NCI-H82 (cell line): ENCODE results near the gene PDE1A.
"Not testable (repeated sequence)": the region's sequence is repeated elsewhere in the genome, so short reads cannot be mapped to it uniquely, and the experiment has no call there.

Experiments used
- DNase-seq: peaks from one replicate; lab custom pipeline; 2025; lab: John Stamatoyannopoulos, UW

The PDE1A gene

DNA sequence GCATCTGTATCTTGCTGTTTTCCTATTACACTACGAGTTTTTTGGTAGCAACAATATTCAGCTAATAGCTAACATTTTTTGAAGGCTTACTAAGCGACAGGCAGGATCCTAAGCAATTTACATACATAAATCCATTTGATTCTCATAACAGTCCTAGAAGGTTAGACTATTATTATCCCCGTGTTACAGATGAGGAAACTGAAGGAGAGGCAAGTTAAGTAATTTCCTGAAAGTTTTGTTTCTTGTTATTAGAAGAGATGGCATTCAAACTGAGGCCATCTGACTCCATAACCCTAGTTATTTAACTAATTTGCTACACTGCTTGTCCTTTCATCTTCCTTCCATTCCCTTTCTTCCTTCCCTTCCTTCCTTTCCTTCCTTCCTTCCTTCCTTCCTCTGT is 68.2 kb downstream of the PDE1A start:
- DNase-seq = no peak

DNA sequence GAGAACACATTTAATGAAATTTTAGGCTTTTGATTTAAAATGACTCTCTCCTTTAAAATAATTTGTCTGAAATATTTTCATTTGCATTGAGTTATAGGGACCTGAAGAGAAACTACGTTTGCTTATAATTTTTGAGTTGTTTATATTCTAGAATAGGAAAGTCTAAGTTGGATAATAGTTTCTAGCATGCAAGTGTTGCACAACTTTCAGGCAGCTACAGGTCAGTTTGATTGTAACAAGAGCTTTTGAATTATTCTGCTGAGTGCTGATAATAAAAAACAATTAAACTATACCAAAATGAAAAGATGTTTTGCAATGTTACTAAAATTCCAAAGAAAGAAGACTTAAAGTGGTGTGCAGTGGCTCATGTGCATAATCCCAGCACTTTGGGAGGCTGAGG is 71.0 kb downstream of the PDE1A start:
- no peak for DNase-seq

DNA sequence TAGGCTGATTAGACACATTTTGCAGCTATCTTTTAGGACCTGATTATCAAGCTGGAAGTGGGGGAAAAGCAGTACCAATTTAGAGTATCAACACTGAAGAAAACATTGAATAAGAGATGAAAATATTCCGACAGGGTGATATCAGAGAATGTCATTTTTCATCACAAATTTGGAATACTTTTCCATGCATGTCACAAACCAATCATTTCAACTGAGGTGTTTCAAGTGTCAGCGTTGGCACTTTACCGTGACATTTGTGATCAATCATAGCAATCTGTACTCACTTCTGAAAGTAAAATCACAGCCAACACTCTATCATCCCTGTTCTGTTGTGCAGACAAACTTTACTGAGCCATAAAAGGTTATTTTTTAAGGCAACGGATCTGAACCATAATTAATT is 75.4 kb downstream of the PDE1A start:
- no peak for DNase-seq

- DNase-seq = no peak
These were observed 77.6 kb downstream of the PDE1A start for GRCh38 chr2:182349268-182349667.

GRCh38 chr2:182345384-182345783 is 81.5 kb downstream of the PDE1A start:
- no peak for DNase-seq

DNA sequence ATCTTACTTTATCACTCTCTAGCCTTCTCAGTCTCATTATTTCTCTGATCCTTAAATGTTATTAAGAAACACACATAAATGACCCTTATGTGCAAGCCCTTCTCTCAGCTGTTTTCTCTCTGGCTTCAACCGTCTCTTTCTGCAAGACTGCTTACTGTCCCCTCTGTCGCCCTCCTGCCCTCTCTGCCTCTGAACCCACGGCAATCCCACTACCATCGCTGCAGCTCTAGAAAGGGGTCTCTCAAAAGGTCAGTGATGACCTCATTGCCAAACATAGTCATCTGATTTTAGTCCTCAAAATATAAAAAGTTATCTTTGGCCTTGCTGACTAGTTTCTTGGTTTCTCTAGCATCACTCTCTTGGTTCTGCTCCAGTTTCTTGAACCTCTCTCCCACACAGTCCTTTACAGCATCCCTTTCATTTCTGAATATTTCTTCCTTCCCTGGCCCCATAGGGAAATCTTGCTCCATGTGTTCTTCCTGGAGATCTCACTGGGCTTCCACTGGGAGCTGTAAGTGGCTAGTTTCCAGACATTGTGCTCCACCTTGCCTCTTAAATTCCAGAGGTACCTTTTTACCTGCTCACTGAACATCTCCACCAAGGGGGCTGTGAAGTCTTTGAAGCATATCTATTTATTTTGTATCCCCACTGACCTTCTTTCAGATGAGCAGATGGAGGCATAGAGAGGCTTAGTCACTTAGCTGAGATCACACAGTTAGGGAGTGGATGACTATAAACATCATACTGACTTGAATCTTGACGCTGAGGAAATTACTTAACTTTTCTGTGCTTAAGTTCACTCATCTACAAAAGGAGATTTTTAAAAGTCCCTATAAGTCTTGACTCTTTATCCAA is 96.2 kb downstream of the PDE1A start:
- peak; percentile 9 for DNase-seq

- DNase-seq = no peak
These were observed 102.2 kb downstream of the PDE1A start for GRCh38 chr2:182324665-182325064.

- DNase-seq = no peak
These were observed 105.7 kb downstream of the PDE1A start for GRCh38 chr2:182321096-182321495.

DNA sequence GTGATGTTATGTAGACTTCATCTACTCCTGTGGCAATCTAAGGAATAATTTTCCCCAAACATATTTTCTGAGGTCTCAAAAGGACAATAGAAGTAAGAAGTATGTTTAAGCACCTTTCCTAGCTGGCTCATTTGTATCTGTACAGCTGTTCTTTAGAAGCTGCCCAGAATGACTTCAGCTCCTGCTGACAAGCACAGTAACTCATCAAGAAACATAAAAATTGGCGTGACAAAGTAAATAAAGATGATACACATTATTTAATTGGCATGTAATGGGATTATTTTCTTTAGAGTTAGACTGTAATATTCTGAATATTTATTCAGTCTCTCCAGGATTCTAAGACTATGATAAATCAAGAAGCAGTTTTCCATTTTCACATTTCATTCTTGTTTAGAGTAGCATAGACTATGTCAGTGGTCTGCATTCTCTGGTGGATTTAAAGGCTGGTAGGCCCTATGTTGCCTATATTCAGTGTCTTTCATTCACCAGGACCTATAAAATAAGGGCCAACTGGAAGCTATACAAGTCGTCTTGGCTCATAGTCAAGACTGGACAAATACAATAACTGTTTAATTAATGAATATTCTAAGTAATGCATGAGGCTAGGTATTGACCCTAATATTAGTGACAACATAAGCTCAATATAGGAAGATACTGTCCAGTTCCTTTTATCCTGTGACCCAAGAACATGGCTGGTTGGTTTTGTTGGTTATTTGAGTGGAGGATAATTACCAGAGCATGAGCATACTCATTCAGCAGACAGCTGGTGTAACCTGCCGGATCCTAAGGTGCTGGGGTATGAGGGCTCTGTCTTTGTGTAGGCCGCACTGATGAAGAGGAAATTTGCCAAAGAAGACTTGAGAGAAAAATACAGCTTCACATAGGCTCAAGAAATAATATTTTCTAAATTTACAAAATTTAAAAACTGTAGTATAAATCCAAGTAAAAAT is 107.0 kb downstream of the PDE1A start:
- no peak for DNase-seq

DNA sequence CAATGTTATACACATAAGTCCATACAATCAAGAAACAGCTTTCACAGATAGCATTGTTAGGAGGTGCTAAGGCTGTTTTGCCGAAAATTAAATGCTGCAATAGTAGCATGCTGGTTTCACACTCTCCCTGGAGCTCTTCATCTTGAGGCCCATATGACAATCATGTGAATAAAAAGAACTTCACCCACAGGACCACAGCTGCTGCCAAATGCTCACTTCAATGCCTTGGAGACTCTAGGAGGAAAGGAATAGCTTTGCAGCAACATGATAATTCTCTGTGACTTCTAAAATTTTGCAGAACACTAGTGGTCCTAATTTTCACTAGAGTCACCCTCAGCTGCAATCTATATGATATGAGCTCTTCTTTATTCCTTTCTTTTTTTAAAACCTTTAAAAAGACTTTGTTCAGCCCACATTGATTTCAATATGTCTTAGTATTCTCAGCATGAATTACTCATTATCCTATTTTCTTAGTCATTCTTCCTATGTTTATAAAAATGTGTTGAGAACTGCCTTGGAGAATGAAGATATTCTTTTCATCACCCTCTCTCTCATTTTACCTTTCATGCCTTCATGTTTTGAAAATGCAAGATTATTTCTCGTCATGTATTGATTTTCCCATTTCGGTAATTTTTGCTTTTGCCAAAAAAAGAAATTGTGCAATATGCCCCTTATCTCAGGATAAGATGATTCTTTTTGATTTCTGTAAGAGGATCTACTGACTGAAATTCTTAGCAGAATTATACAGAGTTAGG is 108.2 kb downstream of the PDE1A start:
- no peak for DNase-seq

DNA sequence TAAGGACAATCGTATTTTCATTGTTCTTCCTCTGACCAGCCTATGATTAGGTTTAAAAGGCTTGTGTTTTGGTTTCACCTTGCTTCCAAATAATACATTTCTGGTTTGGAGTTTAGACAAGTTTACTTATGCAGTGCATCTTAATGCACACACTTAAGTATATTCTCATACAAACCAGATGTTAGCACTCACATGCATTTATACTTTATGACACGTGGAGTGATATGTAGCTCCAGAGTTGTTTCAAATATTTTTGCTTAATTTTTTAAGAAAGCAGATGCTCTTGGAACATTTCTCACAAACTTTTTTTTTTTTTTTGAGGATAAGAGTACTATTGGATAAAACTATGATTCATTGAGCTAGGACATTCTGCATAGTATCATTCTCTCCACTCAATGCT is 109.9 kb downstream of the PDE1A start:
- no peak for DNase-seq

DNA sequence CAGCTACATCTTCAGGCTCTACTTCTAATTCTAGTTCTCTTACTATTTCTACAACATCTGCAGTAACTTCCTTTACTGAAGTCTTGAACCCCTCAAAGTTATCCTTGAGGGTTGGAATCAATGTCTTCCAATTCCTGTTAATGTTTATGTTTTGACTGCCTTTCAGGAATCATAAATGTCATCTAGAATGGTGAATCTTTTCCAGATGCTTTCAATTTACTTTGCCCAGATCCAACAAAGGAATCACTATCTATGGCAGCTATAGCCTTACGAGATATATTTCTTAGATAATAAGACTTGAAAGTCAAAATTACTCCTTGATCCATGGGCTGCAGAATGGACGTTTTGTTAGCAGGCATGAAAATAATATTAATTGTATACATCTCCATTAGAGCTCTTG is 123.9 kb downstream of the PDE1A start:
- DNase-seq = no peak

GRCh38 chr2:182302174-182302573 is 124.7 kb downstream of the PDE1A start:
- DNase-seq = no peak

- no peak for DNase-seq
These were observed 125.7 kb downstream of the PDE1A start for GRCh38 chr2:182301093-182301492.

- DNase-seq = no peak
These were observed 126.2 kb downstream of the PDE1A start for GRCh38 chr2:182300608-182301007.

DNA sequence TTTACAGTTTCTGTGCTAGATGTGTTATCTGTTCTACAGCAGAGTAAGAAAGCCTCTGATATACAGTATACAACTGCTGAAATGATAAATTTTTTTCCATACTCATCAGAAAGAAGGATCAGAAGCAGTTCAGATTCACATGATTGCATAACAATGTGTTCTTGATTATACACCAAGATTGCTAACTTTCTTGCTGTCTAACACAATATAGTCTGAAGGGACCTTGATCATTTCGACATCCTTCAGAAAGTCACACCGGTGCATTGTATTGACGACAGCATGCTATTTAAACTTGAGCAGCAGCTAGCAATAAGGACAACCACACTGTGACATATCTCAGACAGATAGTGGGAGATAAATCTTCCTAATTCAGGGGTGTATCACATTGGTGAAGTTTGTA is 127.2 kb downstream of the PDE1A start:
- DNase-seq = no peak

GRCh38 chr2:182298456-182298855 is 128.4 kb downstream of the PDE1A start:
- DNase-seq = peak; percentile 65

DNA sequence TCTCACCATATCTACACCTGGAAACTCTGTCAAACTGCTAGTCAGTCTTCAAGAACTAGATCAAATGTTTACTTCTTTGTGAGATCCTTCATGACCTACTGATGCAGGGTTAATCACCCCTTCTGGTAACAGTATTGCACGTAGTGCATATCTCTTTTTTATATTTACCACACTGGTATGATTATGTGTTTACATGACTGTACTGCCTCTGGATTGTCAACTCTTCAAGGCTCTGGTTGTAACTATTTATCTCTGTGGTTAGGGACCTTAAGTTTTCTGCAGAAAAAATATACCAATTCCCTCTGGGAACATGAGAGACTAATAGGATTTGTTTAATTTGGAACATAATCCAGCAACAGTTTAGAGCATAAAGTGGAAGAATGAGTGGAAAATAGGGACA is 135.5 kb downstream of the PDE1A start:
- no peak for DNase-seq

DNA sequence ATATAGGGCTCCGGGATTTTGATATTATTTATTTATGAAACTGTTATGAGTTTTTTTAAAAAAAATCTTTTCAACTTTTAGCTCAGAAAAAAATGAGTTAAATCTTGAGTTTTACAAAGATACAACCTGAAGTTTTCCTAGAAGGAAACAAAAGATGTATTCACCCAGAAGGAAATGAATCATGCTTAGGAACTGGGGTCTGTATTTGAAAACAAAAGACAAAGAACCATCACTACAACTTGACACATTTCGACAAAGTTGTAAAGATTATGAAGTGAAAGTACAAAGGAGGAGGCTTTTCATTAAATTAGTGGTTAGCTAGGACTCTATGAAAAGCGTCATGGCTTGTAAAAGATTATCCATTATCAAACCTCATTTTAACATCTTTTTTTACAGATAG is 143.3 kb downstream of the PDE1A start:
- DNase-seq = no peak

- DNase-seq = no peak
These were observed 145.6 kb downstream of the PDE1A start for GRCh38 chr2:182281276-182281675.

GRCh38 chr2:182280118-182280517 is 146.7 kb downstream of the PDE1A start:
- DNase-seq = no peak

GRCh38 chr2:182276662-182277061 is 150.2 kb downstream of the PDE1A start:
- DNase-seq = not testable (repeated sequence)
